HG03565 (cell line): ENCODE results near the gene PIEZO1.
A peak's percentile ranks its signal among the peaks of the same experiment; 100 is the strongest.

Experiments
- ATAC-seq: cut with Tn5 transposase; IDR thresholded peaks from one replicate; pipeline ENCODE4 v1.9.1; 2021; ENCODE audit warnings: mild to moderate bottlenecking, moderate library complexity; ENCODE audit not compliant: unreplicated experiment

The PIEZO1 gene

DNA sequence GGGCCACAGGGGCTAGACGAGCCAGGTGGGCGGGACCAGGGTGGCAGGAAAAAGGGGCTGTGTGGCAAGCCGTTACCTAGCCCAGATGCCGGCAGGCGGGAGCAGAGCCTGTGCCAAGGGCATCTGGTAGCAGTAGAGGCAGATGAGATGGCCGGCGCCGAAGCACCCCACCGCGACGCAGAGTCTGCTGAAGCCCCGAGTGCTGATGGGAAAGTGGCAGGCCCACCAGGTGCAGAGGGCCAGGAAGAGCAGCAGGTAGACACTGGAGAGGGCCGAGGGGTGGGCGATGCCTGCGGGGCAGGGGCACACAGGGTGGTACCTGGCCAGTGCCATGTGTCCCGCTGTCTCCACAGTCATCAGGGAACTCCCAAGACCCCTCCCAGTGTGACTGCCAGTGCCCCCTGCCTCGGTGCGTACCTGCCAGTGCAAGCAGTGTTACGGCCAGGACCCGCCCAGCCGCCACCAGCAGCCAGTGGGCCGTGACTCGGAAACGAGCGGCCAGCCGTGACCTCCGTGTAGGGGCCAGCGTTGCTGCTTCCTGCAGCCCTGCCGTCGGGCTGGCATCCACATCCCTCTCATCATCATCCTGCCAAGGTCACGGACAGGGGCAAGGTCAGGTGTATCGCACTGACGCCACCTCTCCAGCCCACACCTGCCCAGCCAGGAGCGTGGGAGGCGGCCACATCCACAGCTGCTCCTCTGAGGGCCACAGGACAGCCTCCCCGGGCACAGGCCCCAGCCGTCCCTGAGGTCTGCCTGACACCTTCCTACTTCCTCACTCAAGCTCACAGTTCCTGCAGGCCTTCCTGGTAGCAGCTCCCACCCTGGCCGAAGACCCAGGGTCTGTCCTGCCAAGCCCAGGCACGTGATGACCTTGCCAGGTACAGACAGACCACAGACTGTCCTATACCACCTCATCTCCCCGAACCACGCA lies 46.6 kb downstream of the PIEZO1 start:
- ATAC-seq = no peak

DNA sequence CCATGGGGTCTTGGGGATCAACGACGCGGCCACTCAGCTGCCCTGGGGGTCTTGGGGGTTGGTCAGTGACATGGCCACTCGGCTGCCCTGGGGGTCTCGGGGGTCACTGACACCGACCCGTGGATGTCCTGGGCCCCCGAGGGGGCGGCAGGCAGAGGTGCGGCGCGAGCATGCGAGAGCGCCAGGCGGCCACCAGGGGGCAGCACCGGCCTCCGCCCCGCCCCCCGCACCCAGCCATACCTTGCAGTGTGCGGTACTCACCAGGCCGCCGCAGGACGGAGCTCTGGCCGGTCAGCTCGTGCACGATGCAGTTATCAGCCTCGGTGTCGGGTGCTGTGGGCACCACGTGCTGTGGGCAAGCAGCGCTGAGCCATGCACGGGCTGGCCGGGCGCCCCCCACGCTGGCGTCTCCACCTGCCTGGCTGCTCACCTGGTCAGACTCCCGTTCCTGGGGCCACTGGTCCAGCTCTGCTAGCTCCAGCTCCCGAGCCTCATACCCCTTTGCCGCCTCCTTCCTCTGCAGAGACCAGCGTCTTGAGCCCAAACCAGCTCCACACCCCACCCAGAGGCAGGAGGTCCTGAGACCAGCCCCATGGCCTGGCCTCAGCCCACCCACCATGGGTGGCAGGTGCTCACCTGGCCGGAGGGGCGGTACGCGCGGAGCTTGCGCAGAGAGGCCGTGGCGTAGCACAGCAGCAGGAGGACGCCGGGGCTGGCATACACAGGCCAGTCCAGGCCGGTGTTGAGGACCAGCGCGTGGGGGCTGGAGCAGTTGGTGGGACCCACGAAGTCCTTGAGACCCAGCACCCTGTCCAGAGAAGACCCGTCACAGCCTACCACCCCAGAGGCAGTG lies 47.5 kb downstream of the PIEZO1 start:
- peak; percentile 46 for ATAC-seq

DNA sequence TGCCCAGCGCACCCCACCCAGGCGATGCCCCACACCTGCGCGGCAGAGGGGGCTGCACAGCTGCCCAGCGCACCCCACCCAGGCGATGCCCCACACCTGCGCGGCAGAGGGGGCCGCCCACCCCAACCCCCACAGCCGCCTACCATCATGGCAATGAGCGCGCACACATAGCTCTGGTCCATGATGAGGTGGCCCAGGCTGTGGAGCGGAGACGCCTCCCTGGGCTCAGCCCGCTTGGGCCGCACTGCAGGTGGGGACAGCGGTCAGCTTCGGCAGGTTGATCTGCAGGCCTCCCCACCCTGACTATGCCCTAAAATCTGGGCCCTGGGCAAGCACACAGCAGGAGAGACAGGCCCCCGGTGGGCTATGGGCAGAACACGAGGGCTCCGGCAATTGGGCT lies 48.5 kb downstream of the PIEZO1 start:
- no peak for ATAC-seq

DNA sequence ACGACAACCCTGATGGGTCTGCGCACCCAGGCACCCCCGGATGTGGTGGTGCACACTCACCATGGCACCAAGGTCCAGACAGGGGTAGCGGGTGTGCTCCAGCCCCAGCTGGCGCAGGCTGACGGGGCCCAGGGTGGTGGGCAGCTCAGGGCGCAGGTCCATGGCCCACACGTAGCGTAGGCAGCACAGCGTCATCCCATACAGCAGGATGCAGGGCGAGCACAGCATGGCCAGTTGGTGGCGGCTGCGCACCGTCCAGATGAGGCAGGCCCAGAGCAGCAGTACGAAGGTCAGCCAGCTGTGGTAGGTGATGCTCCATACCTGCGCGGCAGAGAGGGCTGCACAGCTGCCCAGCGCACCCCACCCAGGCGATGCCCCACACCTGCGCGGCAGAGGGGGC lies 48.9 kb downstream of the PIEZO1 start:
- ATAC-seq = no peak

DNA sequence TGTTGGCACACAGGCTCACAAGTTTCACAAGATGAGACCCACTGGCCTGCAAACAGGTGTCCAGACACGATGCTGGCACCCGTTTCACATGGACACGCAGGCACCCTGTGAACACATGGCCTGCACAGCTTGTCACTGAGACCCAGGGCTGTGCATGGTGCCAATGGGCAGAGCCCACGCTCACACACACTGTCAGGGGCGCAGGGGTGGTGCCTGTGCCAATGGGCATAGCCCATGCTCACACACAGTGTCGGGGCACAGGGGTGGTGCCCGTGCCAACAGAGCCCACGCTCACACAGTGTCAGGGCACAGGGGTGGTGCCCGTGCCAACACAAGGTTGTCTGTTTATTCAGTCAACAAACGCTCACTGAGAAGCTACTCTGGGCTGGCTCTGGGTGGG lies 49.4 kb downstream of the PIEZO1 start:
- ATAC-seq = no peak

DNA sequence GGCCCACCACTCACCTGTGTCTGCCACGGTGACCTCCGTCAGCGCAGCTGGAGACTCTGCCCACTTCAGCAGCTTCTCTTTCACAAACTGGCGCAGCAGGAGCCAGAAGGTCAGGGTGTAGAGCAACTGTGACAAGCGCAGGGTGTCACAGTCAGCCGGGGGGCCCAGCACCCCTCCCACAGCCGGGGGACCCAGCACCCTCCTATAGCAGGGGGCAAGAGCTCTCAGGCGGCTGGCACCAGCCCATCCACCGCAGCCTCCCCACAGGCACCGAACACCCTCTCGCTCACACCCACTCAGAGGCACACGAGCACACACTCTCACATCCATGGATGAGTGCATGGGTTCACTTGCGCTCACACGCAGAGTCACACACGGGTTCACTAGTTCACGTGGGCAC lies 49.9 kb downstream of the PIEZO1 start:
- ATAC-seq = no peak

DNA sequence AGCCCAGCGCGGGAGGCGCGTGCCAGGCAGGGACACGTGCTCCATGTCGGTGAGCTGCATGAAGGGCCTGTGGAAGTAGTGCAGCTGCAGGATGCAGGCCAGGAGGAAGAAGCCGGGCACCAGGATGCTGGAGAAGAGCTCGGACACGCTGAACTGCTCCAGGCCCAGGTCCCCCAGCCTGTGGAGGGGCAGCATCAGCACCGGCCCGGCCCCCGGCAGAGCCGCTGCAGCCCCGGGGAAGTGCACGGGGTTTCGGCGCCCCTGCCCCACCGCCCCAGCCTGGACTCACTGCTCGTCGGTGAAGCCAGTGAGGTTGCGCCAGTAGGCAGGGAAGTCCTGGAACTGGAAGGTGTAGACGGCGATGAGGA lies 50.7 kb downstream of the PIEZO1 start:
- no peak for ATAC-seq

DNA sequence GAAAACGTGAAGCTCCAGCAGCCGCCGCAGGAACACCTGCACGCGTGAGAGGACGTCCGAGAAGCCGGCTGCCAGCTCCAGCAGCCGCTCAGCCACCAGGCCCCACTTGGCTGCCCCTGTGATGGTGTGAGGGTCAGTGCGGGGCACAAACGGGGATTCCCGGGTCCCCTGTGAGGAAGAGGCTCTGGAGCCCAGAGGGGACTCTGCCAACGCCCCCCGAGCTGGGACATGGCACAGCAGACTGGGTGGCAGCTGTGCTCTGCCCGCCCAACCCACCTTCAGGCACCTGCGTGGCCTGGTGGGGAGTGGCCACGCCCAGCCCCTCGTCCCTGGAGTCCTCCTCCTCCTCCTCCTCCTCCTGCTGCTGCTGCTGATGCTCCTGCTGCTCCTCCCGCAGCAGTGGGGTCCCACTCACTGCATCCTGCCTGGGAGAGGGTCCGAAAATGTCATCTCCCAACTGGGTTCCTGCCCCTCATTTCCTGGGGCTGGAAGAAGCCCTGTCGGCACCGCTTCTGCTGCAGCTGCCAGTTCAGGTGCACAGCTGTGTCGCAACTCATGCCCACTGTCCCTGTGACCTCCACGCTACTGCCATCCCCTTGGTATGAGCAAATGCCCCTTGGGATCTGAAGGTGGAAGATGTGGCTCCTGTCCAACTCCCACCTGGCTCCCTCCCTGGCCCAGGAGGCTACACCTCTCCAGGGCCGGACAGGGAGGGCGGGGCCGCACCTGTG lies 51.2 kb downstream of the PIEZO1 start:
- ATAC-seq = no peak

DNA sequence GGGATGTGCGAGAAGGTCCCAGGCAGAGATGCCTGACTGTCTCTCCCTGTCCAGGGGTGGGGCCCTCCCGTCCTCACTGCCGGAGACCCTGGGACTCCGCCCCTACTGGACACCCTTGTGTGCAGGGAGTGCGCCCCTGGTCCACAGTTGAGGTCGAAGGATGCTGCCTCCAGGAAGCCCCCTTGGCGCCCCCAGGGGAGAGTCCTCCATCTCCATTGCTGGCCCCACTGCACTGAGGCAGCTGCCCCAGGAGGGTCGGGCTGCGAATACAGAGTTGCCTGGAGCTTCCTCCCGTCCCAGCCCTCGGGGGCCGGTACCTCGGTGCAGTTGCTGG lies 52.1 kb downstream of the PIEZO1 start:
- ATAC-seq = no peak

DNA sequence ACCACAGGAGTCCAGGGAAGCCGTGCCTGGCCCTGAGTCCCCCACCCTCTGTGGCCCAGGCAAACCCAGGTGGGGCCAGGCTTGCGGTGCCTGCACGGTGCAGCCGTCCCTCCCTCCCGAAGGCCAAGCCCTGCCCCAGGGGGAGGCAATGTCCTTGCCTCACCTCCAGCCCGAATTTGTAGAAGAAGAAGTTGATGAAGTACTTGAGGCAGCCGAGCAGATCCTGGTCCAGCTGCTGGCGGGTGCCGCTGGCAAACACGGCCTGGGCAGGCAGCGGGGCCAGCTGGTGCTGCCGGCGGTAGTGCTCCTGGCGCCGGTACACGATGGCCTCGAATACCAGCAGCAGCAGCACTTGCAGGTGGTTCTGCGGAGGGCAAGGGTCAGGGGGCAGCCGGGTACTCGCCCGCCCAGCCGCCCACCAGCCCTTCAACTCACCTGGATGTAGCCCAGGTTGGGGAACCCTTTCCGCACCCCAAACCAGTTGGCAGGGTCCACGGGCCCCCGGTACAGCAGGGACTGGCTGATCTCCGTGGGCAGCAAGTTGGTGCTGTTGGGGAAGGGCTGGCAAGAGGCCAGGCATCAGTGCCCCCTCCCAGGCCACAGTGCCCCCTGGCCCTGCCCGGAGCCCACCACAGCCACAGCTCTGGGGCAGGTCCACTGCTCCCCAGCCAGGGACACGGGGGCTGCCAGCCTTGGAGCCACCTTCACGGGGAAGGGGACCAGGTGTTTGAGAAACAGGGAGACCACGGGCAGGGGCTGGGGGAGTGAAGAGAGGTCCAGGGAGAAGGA lies 52.7 kb downstream of the PIEZO1 start:
- ATAC-seq = no peak

DNA sequence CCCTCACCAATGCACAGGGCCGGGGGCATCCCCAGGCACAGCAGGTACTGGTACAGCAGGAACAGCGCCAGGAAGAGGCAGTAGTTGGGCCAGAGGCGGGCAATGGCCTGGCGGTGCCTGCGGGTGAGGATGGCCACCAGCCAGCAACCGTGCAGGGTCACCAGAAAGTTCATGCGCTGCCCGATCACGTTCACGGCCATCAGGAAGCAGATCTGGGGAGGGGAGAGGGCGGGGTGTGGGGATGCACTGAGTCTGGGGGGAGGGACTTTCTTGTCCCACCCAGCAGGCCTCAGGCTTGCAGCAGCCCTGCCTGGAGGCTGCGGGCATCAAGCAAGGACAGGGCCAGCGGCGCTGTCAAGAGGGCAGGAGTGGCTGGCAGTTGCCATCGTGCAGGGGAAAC lies 53.3 kb downstream of the PIEZO1 start:
- ATAC-seq = no peak

DNA sequence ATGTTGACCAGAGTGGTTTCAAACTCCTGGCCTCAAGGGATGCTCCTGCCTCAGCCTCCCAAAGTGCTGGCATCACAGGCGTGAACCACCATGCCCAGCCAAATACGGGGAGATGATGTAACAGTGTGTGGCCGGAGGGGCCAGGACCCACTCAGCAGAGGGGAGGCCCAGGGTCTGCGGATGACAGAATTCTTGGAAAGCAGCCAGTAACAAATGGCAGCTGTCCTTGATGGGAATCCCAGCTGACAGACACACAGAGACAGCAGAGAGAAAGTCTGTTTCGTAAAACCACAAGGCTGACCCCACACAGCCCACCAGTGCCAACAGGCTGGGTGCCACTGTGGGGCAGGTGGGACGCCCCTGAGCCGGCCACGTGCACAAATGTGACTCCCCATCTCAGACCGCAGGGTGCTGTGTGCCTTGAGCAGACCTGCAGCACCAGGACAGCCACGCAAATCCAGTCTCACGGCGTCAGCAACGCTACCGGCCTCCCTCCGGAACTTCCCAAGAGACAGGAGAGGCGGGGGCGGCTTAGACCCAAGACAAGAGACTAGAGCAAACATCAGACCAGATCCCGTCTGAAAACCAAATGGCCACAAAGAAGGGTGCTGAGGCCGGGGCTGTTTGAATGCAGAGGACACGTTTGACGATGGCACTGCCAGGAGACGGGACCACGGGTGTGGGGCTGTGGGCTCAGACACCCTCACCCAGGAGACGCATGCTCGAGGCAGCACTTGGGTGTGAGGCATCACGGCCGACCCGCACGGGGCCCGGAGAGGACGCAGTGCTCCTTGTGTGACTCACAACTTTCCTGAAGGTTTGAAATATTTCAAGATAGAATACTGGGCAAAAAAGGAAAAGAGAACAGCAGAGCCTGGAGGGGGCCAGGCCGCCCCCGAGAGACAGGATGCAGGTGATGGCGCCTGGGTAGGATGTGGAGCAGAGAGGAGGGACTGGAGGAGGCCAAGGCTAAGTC lies 54.1 kb downstream of the PIEZO1 start:
- ATAC-seq = no peak

DNA sequence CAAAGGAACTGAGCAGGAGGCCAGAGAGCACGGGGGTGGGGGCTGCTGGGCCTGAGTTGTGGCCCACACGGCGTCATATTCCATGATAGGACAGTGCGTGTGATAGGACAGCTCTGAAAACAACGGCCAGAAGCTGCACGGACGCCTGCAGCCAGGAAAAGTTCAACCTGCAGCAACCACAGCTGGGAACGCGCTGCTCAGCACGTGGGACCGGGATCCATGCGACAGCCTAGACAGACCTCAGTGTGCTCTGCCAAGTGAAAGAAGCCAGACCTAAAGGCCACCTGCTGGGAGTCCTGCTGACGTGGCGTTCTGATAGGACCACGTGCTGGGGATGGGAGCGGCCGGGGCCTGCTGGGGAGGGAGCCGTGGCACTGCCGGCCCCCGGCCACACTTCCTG lies 57.1 kb downstream of the PIEZO1 start:
- ATAC-seq = no peak

DNA sequence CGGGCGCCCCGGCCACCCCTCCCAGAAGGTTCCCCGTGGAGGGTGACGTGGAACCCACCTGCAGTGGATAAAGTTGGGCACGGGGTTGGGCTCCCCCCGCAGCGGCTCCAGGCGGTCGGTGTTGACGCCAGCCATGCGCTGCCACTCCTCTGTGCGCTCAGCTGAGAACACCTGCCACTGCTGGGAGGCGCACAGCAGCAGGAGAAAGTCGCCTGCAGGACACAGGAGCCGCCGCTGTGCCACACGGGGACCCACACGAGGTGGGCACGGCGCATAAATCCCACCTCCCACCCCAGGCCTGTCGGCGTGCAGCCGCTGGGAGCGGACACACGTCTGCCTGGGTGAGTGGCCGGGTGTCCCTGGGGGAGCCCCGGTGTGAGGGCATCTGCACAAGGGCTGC lies 58.0 kb downstream of the PIEZO1 start:
- ATAC-seq = no peak

DNA sequence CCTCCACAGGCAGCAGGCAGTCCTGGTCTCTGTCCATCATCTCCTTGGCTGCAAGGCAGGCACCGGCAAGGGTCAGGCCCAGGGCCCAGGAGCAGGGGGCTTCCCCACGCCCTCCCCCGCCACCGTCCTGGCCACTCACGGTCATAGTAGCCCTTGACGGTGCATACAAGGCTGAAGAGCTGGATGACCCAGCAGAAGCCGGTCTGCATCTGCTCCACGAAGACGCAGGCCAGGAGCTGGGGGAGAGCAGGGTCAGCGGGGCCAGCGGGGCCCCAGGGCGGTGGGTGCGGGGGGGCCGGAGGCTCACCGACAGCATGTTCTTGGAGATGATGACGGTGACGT lies 58.6 kb downstream of the PIEZO1 start:
- no peak for ATAC-seq

DNA sequence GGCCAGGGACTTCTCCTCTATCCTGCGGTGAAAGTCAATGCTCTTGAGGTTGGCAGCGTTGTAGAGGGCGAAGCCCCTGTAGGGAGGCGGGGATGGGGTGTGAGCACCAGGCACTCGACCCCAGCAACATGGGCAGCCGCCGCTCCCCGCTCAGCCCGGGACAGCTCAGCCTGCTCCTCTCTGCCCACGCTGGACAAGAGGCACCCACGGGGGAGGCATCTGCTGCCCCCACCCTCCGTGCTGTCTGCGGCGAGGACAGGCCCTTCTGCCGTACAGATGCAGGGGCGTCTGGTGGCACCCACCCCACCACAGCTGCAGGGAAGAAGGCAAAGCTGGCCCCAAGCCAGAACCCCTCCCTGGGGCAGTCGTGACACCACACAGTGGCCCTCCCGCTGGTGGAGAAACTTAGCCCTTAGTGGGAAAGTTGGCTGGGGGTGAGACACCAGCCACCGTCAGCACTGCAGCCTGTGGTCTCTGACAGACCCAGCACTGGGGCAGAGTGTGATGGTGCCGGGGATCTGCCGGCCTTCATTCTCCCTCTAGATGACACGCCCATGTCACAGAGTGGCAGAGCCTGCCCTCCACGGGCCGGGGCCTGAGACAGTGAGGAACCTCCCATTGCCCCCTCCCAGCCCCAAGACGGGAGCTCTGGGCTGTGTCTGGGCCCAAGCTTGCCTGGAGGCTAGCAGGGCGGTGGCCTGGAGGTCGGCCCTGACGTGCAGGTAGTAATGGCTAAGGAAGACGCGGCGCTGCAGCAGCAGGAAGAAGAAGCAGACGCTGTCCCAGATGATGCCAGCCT lies 59.2 kb downstream of the PIEZO1 start:
- ATAC-seq = no peak

DNA sequence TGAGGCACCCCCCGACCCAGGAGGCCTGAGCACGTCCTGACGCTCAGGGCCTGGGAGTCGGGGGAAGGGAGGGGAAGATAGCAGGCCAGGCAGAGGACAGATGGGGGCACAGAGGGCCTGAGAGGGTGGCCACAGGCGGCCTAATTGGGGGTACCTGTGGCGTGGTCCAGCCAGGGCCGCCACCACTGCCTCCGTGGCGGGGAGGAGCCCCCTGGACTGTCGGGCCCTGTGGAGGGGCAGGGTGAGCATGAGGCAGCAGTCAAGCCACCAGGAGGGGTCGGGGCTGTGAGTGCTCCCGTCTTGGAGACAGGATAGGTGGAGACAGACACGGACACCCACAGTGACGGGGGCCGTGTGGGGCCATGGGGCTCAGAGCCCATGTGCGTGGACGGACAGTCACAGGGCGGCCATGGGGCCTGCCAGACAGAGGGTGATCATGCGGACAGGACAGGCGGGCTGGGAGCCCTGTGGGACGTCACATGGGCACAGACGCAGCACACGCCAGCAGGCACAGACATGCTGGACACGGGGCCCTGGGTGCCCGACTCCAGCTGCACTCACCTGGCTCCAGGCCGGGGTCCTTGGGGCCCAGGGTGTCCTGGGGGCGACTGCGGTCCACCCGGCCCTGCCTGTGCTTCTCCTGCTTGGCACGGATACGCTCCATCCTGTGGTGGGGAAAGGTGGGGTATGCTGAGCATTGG lies 60.0 kb downstream of the PIEZO1 start:
- no peak for ATAC-seq

DNA sequence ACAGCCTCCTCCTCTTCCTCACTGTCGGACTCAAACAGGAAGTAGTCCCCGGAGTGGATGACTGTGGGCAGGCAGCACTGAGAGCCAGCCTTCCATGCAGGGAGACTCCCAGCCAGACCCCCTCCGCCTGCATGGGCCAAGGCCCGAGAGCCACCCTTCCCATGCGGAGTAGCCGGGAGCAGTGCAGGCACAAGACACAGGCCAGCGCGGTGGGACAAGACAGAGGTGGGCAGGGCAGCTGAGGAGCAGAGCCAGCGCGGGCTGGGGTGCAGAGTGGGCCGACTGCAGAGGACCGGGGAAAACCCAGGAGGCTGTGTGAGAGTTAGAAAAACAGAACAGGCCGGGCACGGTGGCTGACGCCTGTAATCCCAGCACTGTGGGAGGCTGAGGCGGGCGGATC lies 61.1 kb downstream of the PIEZO1 start:
- ATAC-seq = no peak
